Measurements from ENCODE around the gene ZNF511. TPM values are rescaled to one million over a fixed set of nuclear protein-coding genes. Genes with fewer than 3 reads are reported as not detected.

The ZNF511 gene
- total RNA-seq, 1 donor from 2014 or later, result 56.7 TPM

GRCh38 chr10:133276435-133277201, 32.1 kb upstream of the ZNF511 start, which contains the start of gene ADAM8:
TSS of gene ADAM8 (minus strand) at chr10:133276868. CDS start at chr10:133276817, 51 bp downstream.
- ATAC-seq (ENCODE audit: low read depth) (peak; percentile 53), DNase-seq (peak; percentile 68)
- H3K36me3 Mint-ChIP-seq (ENCODE audit: low read depth), result peaks cover 24% of the 10 kb centered on the region
- no peaks in the 10 kb centered on the region for H3K27me3 Mint-ChIP-seq
- ChIA-PET CTCF (interaction anchor here (0.8 to 5.0 kb wide), 4 partner anchors 14 to 31 kb away, joined by 3 to 26 read pairs (median 4); no protein-coding TSS in a partner anchor), POLR2A (interaction anchor here (2.0 to 4.8 kb wide), 5 partner anchors 8 to 133 kb away, joined by 5 to 85 read pairs (median 13); no protein-coding TSS in a partner anchor)
- H3K9me3 Mint-ChIP-seq, result no peaks in the 10 kb centered on the region
- H3K27ac Mint-ChIP-seq, result peak within 1 kb of the TSS; percentile 93
- peak within 1 kb of the TSS; percentile 88 for H3K4me3 Mint-ChIP-seq
- TF ChIP-seq CTCF (IDR thresholded peaks at IDR 0.05), result no peak
- H3K4me1 Mint-ChIP-seq, result peaks cover 40% of the 10 kb centered on the region
- intact Hi-C loops (cut with micrococcal nuclease), result loop anchor here (5.0 kb wide), 1 partner anchor 704 kb away; no protein-coding TSS in a partner anchor

- intact Hi-C loops (cut with micrococcal nuclease), result loop anchor here (5.0 kb wide), 1 partner anchor 705 kb away; no protein-coding TSS in a partner anchor
- Mint-ChIP-seq H3K27me3 (no peaks in the 10 kb centered on the region), H3K9me3 (no peaks in the 10 kb centered on the region), H3K4me1 (peaks cover 38% of the 10 kb centered on the region), H3K27ac (peak overlapping the region; percentile 80), H3K36me3 (ENCODE audit: low read depth) (peaks cover 25% of the 10 kb centered on the region), H3K4me3 (peak overlapping the region; percentile 76)
- CTCF ChIA-PET, result interaction anchor here (1.4 to 5.0 kb wide), 2 partner anchors 19 to 30 kb away, joined by 6 to 26 read pairs; no protein-coding TSS in a partner anchor
- ATAC-seq (ENCODE audit: low read depth) (no peak), DNase-seq (no peak)
- POLR2A ChIA-PET, result interaction anchor here (0.5 to 3.0 kb wide), 3 partner anchors 30 to 114 kb away, joined by 3 to 13 read pairs (median 4); partner anchors contain the start of gene FUOM
- TF ChIP-seq CTCF (IDR thresholded peaks at IDR 0.05), result no peak
Observed at GRCh38 chr10:133277277-133277992, 31.3 kb upstream of the ZNF511 start.

- intact Hi-C loops (cut with micrococcal nuclease), result loop anchor here (5.0 kb wide), 1 partner anchor 706 kb away; no protein-coding TSS in a partner anchor
- no peaks in the 10 kb centered on the region for H3K27me3 Mint-ChIP-seq
- ChIA-PET CTCF (interaction anchor here (1.3 to 5.0 kb wide), 3 partner anchors 20 to 134 kb away, joined by 4 to 26 read pairs (median 6); no protein-coding TSS in a partner anchor), POLR2A (interaction anchor here (0.7 to 1.2 kb wide), 3 partner anchors 15 to 113 kb away, joined by 3 to 5 read pairs (median 3); no protein-coding TSS in a partner anchor)
- H3K36me3 Mint-ChIP-seq (ENCODE audit: low read depth), result peaks cover 31% of the 10 kb centered on the region
- peaks cover 38% of the 10 kb centered on the region for H3K4me1 Mint-ChIP-seq
- no peaks in the 10 kb centered on the region for H3K9me3 Mint-ChIP-seq
- DNase-seq (no peak), ATAC-seq (ENCODE audit: low read depth) (no peak)
- peak overlapping the region; percentile 80 for H3K27ac Mint-ChIP-seq
- peak overlapping the region; percentile 76 for H3K4me3 Mint-ChIP-seq
- TF ChIP-seq CTCF (IDR thresholded peaks at IDR 0.05), result no peak
Observed at GRCh38 chr10:133277993-133278576, 30.6 kb upstream of the ZNF511 start.

- peak overlapping the region; percentile 76 for H3K4me3 Mint-ChIP-seq
- peaks cover 38% of the 10 kb centered on the region for H3K36me3 Mint-ChIP-seq (ENCODE audit: low read depth)
- POLR2A ChIA-PET, result interaction anchor here (0.7 to 1.4 kb wide), 3 partner anchors 14 to 29 kb away, joined by 3 to 5 read pairs (median 3); no protein-coding TSS in a partner anchor
- no peaks in the 10 kb centered on the region for H3K27me3 Mint-ChIP-seq
- no peaks in the 10 kb centered on the region for H3K9me3 Mint-ChIP-seq
- ATAC-seq (ENCODE audit: low read depth) (peak; percentile 10), DNase-seq (peak; percentile 44)
- CTCF ChIA-PET, result interaction anchor here (1.3 to 5.0 kb wide), 3 partner anchors 21 to 135 kb away, joined by 4 to 26 read pairs (median 6); no protein-coding TSS in a partner anchor
- H3K27ac Mint-ChIP-seq, result peak overlapping the region; percentile 80
- TF ChIP-seq CTCF (IDR thresholded peaks at IDR 0.05), result no peak
- H3K4me1 Mint-ChIP-seq, result peaks cover 38% of the 10 kb centered on the region
- intact Hi-C loops (cut with micrococcal nuclease), result loop anchor here (5.0 kb wide), 1 partner anchor 706 kb away; no protein-coding TSS in a partner anchor
Observed at GRCh38 chr10:133278577-133279265, 30.0 kb upstream of the ZNF511 start.

All from activated B cell treated with CpG ODN at 0.5 μM for 24 hours (primary cell).